HCT116 (cell line): Measurements from ENCODE around the gene ZNF32. TPM values are rescaled to one million over a fixed set of nuclear protein-coding genes. Genes with fewer than 3 reads are reported as not detected.

Experiments used
- ATAC-seq: fragments of 200-7000 bp; cut with Tn5 transposase; 2 replicates; pipeline ENCODE4 v1.9.1; 2020; ENCODE audit warnings: mild to moderate bottlenecking, moderate library complexity
- BruUV-seq: library from RNA; stranded (reverse); fragments of 400-500 nt; replicated peaks from 2 replicates; lab custom pipeline; 2021; lab: Mats Ljungman, UMichigan
- CTCF ChIA-PET: fragments of 300-600 bp; sonication (Branson Sonifier 250); formaldehyde crosslinking; loops from one replicate; lab custom pipeline; 2021; ENCODE audit warnings: antibody characterized with exemption; lab: Charles Lee
- POLR2A ChIA-PET: fragments of 300-600, 350-600 bp; sonication (Branson Sonifier 250); formaldehyde crosslinking; loops from one replicate; lab custom pipeline; 2021; ENCODE audit warnings: antibody characterized with exemption; lab: Charles Lee
- RAD21 ChIA-PET, 2 experiments: fragments of 300-600 bp; sonication (Branson Sonifier 250); formaldehyde crosslinking; loops; one replicate each; lab custom pipeline; 2023; ENCODE audit warnings: low total read pairs in 2 of 2; ENCODE audit not compliant: uncharacterized antibody in 2 of 2, unreplicated experiment in 2 of 2, low non-redundant PET in 1 of 2; lab: Charles Lee
- DNase-seq: peaks from one replicate; pipeline ENCODE4 v3.0.0-alpha.2; 2010; ENCODE audit warnings: low read depth, low spot score
- H2AFZ ChIP-seq: fragments of 200-600 bp; shearing (Covaris generic), sonication (generic); 2 replicates; pipeline ENCODE4 v1.6.1; 2017; ENCODE audit warnings: low read depth, mixed run types, mixed read lengths, antibody characterized with exemption, low read length; ENCODE audit not compliant: poor library complexity, severe bottlenecking
- H3K27ac ChIP-seq: 2 replicates; pipeline ENCODE4 v1.5.1; 2012; ENCODE audit warnings: low read depth, low read length
- H3K27me3 ChIP-seq: fragments of 200-600 bp; sonication (generic); 2 replicates; pipeline ENCODE4 v1.6.1; 2016; ENCODE audit warnings: mixed run types, low read length, mixed read lengths; ENCODE audit not compliant: insufficient read depth
- H3K36me3 ChIP-seq, 2 experiments: fragments of 200-500 bp in 1 of 2; fragments of 200-600 bp in 1 of 2; sonication (Bioruptor generic) in 1 of 2; sonication (generic) in 1 of 2; 2 replicates each; pipeline versions ENCODE4 v1.5.1 to v1.6.1; 2014 to 2016; ENCODE audit warnings: low read length in 2 of 2, inconsistent platforms in 1 of 2, mixed read lengths in 1 of 2, mixed run types in 1 of 2; ENCODE audit not compliant: insufficient read depth in 2 of 2, control insufficient read depth in 1 of 2
- H3K4me1 ChIP-seq, 2 experiments: fragments of 200-600 bp in 1 of 2; sonication (generic) in 1 of 2; 2 replicates each; pipeline versions ENCODE4 v1.5.1 to v1.6.1; 2012 to 2017; ENCODE audit warnings: low read length in 2 of 2, inconsistent platforms in 1 of 2, mild to moderate bottlenecking in 1 of 2, mixed read lengths in 1 of 2, mixed run types in 1 of 2, moderate library complexity in 1 of 2; ENCODE audit not compliant: insufficient read depth in 2 of 2, control insufficient read depth in 1 of 2
- H3K4me2 ChIP-seq: fragments of 200-600 bp; sonication (generic); 2 replicates; pipeline ENCODE4 v1.6.1; 2017; ENCODE audit warnings: mixed run types, low read length, mixed read lengths
- H3K4me3 ChIP-seq, 2 experiments: fragments of 200-600 bp in 1 of 2; sonication (generic) in 1 of 2; replicated peaks in 1 of 2; 2 replicates each; pipeline ENCODE4 v1.5.1; 2011 to 2016; ENCODE audit warnings: low read length in 2 of 2, control low read depth in 1 of 2, low read depth in 1 of 2, mild to moderate bottlenecking in 1 of 2, mixed read lengths in 1 of 2, mixed run types in 1 of 2
- H3K79me2 ChIP-seq: fragments of 200-600 bp; sonication (generic); 2 replicates; pipeline ENCODE4 v1.6.1; 2017; ENCODE audit warnings: mild to moderate bottlenecking, mixed run types, low read length, moderate library complexity, mixed read lengths; ENCODE audit not compliant: insufficient read depth
- H3K9ac ChIP-seq: fragments of 200-600 bp; sonication (generic); 2 replicates; pipeline ENCODE4 v1.6.1; 2016; ENCODE audit warnings: low read length, mixed read lengths
- H3K9me2 ChIP-seq: fragments of 200-600 bp; sonication (generic), shearing (Covaris generic); 2 replicates; pipeline ENCODE4 v1.6.1; 2017; ENCODE audit warnings: mixed run types, mild to moderate bottlenecking, moderate library complexity; ENCODE audit not compliant: insufficient read depth
- H3K9me3 ChIP-seq, 2 experiments: fragments of 200-500 bp in 1 of 2; fragments of 200-600 bp in 1 of 2; sonication (Bioruptor generic) in 1 of 2; sonication (generic) in 1 of 2; 2 replicates each; pipeline ENCODE4 v1.6.1; 2014 to 2017; ENCODE audit warnings: low read length in 2 of 2, mixed read lengths in 2 of 2, inconsistent platforms in 1 of 2, low read depth in 1 of 2, mild to moderate bottlenecking in 1 of 2, mixed run types in 1 of 2, moderate library complexity in 1 of 2; ENCODE audit not compliant: control insufficient read depth in 1 of 2, insufficient read depth in 1 of 2
- H4K20me1 ChIP-seq: fragments of 200-600 bp; sonication (generic), shearing (Covaris generic); 2 replicates; pipeline ENCODE4 v1.6.1; 2017; ENCODE audit warnings: mixed run types, mild to moderate bottlenecking, moderate library complexity; ENCODE audit not compliant: insufficient read depth
- ELF1 ChIP-seq: IDR thresholded peaks from 2 replicates; pipeline ENCODE4 v1.6.1; 2012; ENCODE audit warnings: low read depth, borderline replicate concordance
- EZH2phosphoT487 ChIP-seq: fragments of 200-600 bp; IDR thresholded peaks from 2 replicates; pipeline ENCODE4 v1.6.1; 2018; ENCODE audit warnings: antibody characterized with exemption, borderline replicate concordance
- FOSL1 ChIP-seq: IDR thresholded peaks from 2 replicates; pipeline ENCODE4 v1.6.1; 2012; ENCODE audit warnings: low read depth
- JUND ChIP-seq: IDR thresholded peaks from 2 replicates; pipeline ENCODE4 v1.6.1; 2012
- RAD21 ChIP-seq: IDR thresholded peaks from 2 replicates; pipeline ENCODE4 v1.6.1; 2012; ENCODE audit warnings: low read depth, mild to moderate bottlenecking
- SIN3A ChIP-seq: IDR thresholded peaks from 2 replicates; pipeline ENCODE4 v1.6.1; 2012; ENCODE audit warnings: low read depth
- SP1 ChIP-seq: IDR thresholded peaks from 2 replicates; pipeline ENCODE4 v1.6.1; 2012; ENCODE audit warnings: low read depth
- TCF7L2 ChIP-seq: IDR thresholded peaks from 2 replicates; pipeline ENCODE4 v1.7.0; 2011; ENCODE audit warnings: borderline replicate concordance, inconsistent platforms; ENCODE audit not compliant: insufficient read depth, insufficient read length; ENCODE audit errors: extremely low read depth
- YY1 ChIP-seq: IDR thresholded peaks from 2 replicates; pipeline ENCODE4 v1.6.1; 2011; ENCODE audit warnings: low read length, low read depth, moderate library complexity, mild to moderate bottlenecking; ENCODE audit not compliant: insufficient replicate concordance; ENCODE audit errors: extremely low read depth
- ZBTB33 ChIP-seq: IDR thresholded peaks from 2 replicates; pipeline ENCODE4 v1.6.1; 2011; ENCODE audit warnings: mild to moderate bottlenecking, low read length, moderate library complexity; ENCODE audit not compliant: insufficient replicate concordance; ENCODE audit errors: extremely low read depth
- ZFX ChIP-seq: fragments of 450-650 bp; IDR thresholded peaks from 2 replicates; pipeline ENCODE4 v1.6.1; 2017
- intact Hi-C: fragments of 100-400 bp; cut with micrococcal nuclease; formaldehyde crosslinking; loops from 2 replicates; pipeline ENCODE4 v1.10.0; 2022
- total RNA-seq: library from RNA; stranded (reverse); gene quantifications from one replicate; pipeline ENCODE4 v1.2.1, GENCODE V29; 2021; ENCODE audit not compliant: unreplicated experiment
- TF ChIP-seq, protein P1 (sequence below), 3 experiments: fragments of 200-600 bp in 1 of 3; sonication (generic) in 1 of 3; IDR thresholded peaks in 2 of 3; conservative IDR thresholded peaks in 1 of 3; 2 replicates each; pipeline ENCODE4 v1.5.1; 2012 to 2017; ENCODE audit warnings: low read depth in 2 of 3, low read length in 2 of 3, antibody characterized with exemption in 1 of 3, borderline replicate concordance in 1 of 3, control low read depth in 1 of 3, mild to moderate bottlenecking in 1 of 3, mixed read lengths in 1 of 3, mixed run types in 1 of 3, moderate library complexity in 1 of 3; ENCODE audit not compliant: insufficient read depth in 1 of 3
- TF ChIP-seq, protein P2 (sequence below): IDR thresholded peaks from 2 replicates; pipeline ENCODE4 v1.6.1; 2012; ENCODE audit warnings: low read depth

ZNF32 gene
- total RNA-seq, 1 experiment from 2014 or later: 10.3 TPM

DNA sequence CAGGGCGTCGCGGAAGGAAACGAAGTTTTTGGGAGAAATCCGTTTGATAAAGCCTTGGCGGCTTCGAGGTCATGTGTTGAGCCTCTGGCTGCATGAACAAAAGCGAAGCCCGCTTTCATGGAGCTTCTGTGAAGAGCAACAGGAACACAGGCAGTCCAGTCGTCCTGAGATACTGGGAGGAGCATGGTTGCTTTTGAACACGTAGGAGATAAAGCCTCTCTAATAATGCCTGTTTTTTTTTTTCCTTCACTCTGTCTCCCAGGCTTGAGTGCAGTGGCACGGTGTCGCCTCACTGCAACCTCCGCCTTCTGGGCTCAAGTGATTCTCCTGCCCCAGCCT, 473 bp upstream of the ZNF32 start:
- H3K4me2 ChIP-seq: peak overlapping the region; percentile 70
- intact Hi-C loops: no loop called here
- no peaks in the 10 kb centered on the region for H3K27me3 ChIP-seq
- H3K4me3 ChIP-seq: peak overlapping the region; percentile 33 to 59
- no peaks in the 10 kb centered on the region for H3K9me2 ChIP-seq
- H3K36me3 ChIP-seq: no peaks in the 10 kb centered on the region
- no peak overlapping the region for H2AFZ ChIP-seq
- no peak overlapping the region for H3K27ac ChIP-seq
- TF ChIP-seq YY1: no peak
- ATAC-seq (peak; percentile 3; the same call in 1 of the 2 replicates), DNase-seq (no peak)
- CTCF ChIA-PET: no interaction called here
- H3K4me1 ChIP-seq: peaks cover 0 to 7% of the 10 kb centered on the region in 2 experiments; a peak in 1 of 4 replicates
- no peaks in the 10 kb centered on the region for H4K20me1 ChIP-seq
- no TSS peak for BruUV-seq
- POLR2A ChIA-PET: no interaction called here
- RAD21 ChIA-PET: no interaction called here
- H3K79me2 ChIP-seq: no peaks in the 10 kb centered on the region
- H3K9me3 ChIP-seq: peaks cover 3 to 7% of the 10 kb centered on the region in 2 experiments; a peak in 2 of 4 replicates
- H3K9ac ChIP-seq: no peak overlapping the region

GRCh38 chr10:43648095-43648397, 635 bp downstream of the ZNF32 start:
- peak overlapping the region; percentile 70 for H3K4me2 ChIP-seq
- ChIA-PET CTCF (no interaction called here), POLR2A (no interaction called here)
- no peak for TF ChIP-seq ELF1
- TF ChIP-seq SP1: no peak
- no peak for TF ChIP-seq JUND
- no peak for TF ChIP-seq TCF7L2
- TF ChIP-seq ZBTB33: no peak
- TF ChIP-seq YY1: no peak
- no peak for TF ChIP-seq EZH2phosphoT487
- TF ChIP-seq, protein P1, sequence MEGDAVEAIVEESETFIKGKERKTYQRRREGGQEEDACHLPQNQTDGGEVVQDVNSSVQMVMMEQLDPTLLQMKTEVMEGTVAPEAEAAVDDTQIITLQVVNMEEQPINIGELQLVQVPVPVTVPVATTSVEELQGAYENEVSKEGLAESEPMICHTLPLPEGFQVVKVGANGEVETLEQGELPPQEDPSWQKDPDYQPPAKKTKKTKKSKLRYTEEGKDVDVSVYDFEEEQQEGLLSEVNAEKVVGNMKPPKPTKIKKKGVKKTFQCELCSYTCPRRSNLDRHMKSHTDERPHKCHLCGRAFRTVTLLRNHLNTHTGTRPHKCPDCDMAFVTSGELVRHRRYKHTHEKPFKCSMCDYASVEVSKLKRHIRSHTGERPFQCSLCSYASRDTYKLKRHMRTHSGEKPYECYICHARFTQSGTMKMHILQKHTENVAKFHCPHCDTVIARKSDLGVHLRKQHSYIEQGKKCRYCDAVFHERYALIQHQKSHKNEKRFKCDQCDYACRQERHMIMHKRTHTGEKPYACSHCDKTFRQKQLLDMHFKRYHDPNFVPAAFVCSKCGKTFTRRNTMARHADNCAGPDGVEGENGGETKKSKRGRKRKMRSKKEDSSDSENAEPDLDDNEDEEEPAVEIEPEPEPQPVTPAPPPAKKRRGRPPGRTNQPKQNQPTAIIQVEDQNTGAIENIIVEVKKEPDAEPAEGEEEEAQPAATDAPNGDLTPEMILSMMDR (IDR thresholded peaks at IDR 0.05 in 2 of 3, conservative IDR thresholded peaks at IDR 0.05 in 1 of 3; ENCODE audit: borderline replicate concordance in 1 of 3, insufficient read depth in 1 of 3, low read depth in 2 of 3, low read length in 2 of 3): no peak
- no peak for TF ChIP-seq SIN3A
- no peak for TF ChIP-seq FOSL1
- no peak for TF ChIP-seq RAD21
- no peak for TF ChIP-seq ZFX
- TF ChIP-seq, protein P2, sequence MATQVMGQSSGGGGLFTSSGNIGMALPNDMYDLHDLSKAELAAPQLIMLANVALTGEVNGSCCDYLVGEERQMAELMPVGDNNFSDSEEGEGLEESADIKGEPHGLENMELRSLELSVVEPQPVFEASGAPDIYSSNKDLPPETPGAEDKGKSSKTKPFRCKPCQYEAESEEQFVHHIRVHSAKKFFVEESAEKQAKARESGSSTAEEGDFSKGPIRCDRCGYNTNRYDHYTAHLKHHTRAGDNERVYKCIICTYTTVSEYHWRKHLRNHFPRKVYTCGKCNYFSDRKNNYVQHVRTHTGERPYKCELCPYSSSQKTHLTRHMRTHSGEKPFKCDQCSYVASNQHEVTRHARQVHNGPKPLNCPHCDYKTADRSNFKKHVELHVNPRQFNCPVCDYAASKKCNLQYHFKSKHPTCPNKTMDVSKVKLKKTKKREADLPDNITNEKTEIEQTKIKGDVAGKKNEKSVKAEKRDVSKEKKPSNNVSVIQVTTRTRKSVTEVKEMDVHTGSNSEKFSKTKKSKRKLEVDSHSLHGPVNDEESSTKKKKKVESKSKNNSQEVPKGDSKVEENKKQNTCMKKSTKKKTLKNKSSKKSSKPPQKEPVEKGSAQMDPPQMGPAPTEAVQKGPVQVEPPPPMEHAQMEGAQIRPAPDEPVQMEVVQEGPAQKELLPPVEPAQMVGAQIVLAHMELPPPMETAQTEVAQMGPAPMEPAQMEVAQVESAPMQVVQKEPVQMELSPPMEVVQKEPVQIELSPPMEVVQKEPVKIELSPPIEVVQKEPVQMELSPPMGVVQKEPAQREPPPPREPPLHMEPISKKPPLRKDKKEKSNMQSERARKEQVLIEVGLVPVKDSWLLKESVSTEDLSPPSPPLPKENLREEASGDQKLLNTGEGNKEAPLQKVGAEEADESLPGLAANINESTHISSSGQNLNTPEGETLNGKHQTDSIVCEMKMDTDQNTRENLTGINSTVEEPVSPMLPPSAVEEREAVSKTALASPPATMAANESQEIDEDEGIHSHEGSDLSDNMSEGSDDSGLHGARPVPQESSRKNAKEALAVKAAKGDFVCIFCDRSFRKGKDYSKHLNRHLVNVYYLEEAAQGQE: no peak

More at GRCh38 chr10:43648095-43648397, 635 bp downstream of the ZNF32 start:
- BruUV-seq: no TSS peak
- no peak for DNase-seq
- Histone ChIP-seq H3K4me1 (peaks cover 0 to 4% of the 10 kb centered on the region in 2 experiments; a peak in 1 of 4 replicates), H3K36me3 (no peaks in the 10 kb centered on the region), H3K27ac (peak overlapping the region; percentile 36; the same call in 1 of the 2 replicates), H3K9me3 (peaks cover 9 to 19% of the 10 kb centered on the region in 2 experiments; a peak in 2 of 4 replicates), H3K27me3 (no peaks in the 10 kb centered on the region), H3K9me2 (no peaks in the 10 kb centered on the region), H3K4me3 (peak overlapping the region; percentile 47 to 59), H3K79me2 (no peaks in the 10 kb centered on the region), H3K9ac (peak overlapping the region; percentile 61), H4K20me1 (no peaks in the 10 kb centered on the region), H2AFZ (no peak overlapping the region)
- intact Hi-C loops: no loop called here
- RAD21 ChIA-PET: no interaction called here
- 0 out of 2 replicates have a peak, but pooled peaks have one; percentile 2 for ATAC-seq
